HuH-7.5 (cell line): ENCODE data around the gene UMODL1.
A peak's percentile ranks its signal among the peaks of the same experiment; 100 is the strongest.

Source experiments
- DNase-seq: peaks from one replicate; pipeline ENCODE4 v3.0.0; 2011; ENCODE audit warnings: low spot score

Gene UMODL1

DNA sequence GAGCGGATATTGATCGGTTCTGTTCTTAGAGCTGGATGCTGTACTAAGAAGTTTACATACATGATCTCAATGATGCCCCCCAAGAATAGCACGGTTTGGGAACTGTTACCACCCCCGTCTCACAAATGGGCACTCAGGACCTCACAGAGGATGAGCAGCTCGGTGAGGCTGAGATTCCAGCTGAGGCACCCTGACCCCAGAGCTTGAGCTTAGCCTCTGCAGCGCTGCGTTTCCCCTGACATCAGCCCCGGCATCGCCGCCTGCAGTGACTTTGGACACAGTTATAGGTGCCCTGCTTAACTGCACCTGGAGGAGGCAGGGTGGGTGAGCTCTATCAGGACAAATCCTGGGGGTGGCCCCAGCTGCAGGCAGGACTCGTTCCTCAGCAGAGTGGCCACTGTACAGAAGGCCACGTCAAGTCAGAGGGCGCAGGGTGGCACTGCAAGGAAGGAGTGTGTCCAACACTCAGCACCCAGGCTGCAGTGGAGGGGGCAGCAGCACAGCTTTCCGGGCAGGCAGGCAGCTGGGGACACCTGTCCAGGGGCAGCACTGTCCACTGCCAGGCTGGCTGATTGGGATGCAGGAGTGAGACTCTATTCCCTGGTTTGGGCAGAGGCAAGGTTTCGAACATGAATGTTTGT lies 82.0 kb downstream of the UMODL1 start:
- DNase-seq = no peak

GRCh38 chr21:42153746-42154145 lies 82.6 kb downstream of the UMODL1 start:
- no peak for DNase-seq

DNA sequence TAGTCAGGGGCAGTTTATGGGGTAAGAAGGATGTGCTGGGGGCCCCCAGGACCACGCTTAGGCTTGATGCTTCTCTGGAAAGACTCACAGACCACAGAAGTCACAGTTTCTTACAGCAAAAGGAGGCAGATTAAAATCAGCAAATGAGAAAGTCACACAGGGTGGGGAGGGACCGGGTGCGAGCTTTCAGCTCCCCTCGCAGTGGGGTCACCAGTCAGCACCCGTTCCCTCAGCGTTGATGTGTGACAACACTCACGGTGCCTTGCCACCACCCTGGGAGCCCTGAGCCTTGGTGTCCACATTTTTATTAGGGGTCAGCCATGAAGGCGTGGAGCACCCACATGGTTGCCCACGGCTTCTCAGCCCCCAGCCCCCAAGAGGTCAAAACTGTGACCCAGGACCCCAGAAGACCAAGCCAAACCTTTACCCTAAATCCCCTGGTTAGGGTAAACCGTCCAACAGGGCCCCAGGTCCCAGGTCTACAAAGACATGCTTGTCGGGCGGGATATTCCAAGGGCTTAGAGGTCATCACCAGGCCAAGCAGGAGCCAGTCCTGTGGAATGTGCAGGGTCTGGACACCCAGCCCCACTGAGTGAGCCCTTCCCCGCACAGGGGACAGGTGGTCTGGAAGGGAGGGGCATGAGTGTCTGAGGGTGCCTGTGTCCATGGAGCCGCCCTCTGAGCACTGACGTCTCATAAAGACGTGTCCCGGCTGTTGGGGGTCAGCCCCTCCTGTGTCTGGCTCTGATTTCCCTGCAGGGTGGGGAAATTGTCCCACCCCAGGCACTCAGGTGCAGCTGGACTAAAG lies 83.3 kb downstream of the UMODL1 start:
- no peak for DNase-seq

- no peak for DNase-seq
Measured at GRCh38 chr21:42155045-42155855, 84.1 kb downstream of the UMODL1 start.

GRCh38 chr21:42156690-42157605 lies 85.8 kb downstream of the UMODL1 start:
- no peak for DNase-seq

DNA sequence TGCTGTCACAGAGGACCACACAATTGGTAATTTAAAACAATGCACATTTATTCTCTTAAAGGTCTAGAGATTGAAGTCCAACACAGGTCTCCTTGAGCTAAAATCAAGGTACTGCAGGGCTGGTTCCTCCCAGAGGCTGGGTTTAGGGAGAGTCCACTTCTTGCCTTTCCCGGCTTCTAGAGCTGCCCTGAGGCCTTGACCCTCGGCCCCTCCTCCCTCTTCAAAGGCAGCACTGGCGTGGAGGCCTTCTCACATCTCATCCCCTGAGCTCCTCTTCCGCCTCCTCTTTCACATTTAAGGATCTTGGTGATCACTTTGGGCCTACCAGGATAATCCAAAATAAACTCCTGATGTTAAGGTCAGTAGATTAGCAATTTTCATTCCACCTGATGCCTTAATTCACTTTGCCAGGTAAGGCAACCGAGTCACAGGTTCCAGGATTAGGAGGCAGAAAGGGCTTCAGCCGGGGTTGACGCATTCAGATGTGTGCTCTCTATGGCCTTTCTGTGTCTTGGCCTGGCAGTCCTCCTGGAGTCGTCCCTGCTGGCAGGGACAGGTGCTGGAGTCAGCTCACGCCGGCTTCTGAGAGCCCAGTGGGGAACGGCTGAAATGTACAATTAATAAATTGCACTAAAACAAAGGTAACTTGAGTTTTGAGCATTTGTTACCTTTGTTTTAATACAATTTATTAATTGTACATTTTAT lies 86.6 kb downstream of the UMODL1 start:
- DNase-seq = no peak

- no peak for DNase-seq
Measured at GRCh38 chr21:42158846-42159245, 87.7 kb downstream of the UMODL1 start.

GRCh38 chr21:42159560-42160110 lies 88.5 kb downstream of the UMODL1 start:
- no peak for DNase-seq

DNA sequence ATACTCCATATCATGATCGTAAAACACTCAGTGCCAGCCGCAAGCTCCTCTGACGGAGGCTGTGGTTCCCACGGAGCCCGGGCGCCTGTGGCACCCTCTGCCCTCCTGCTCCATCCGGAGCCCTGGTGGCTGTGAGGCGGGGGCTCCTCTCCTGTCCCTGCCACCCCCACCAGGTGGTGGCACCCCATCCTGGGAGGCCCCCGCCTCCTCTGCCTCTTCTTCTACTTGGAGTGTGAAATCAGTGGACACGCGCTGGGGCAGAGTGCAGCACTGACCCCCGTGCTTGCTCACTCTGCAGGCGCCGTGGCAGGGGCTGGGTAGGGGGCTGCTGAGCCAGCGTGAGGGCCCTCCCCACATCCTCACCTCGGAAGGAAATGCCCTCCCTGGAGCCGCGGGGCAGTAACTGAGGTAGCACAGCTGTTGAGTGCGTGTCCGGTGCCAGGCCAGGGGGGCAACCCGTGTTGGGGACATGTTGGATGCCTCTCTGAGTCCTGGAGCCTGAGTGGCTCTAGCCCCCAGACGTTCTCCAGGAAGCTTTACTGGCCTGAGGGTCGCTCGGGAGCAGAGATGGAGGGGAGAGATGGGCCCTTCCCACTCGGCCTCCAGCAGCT lies 89.1 kb downstream of the UMODL1 start:
- DNase-seq = no peak

DNA sequence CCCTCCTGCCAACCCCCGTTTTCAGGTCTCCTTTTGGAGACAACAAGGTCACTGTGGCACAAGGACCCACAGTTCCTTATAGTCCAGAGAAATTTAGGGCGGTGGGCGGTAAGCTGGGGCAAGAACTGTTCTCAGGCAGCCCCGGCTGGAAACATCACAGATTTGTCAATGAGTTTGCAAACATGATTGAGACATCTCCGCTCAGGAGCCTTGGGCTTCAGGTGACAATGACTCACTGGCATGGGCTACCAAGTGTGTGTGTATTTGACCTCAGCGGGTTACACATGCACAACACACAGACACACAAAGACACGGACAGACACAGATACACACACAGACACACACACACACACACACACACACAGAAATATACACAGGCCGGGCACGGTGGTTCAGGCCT lies 89.6 kb downstream of the UMODL1 start:
- DNase-seq = no peak

- no peak for DNase-seq
Measured at GRCh38 chr21:42161401-42161955, 90.4 kb downstream of the UMODL1 start.

DNA sequence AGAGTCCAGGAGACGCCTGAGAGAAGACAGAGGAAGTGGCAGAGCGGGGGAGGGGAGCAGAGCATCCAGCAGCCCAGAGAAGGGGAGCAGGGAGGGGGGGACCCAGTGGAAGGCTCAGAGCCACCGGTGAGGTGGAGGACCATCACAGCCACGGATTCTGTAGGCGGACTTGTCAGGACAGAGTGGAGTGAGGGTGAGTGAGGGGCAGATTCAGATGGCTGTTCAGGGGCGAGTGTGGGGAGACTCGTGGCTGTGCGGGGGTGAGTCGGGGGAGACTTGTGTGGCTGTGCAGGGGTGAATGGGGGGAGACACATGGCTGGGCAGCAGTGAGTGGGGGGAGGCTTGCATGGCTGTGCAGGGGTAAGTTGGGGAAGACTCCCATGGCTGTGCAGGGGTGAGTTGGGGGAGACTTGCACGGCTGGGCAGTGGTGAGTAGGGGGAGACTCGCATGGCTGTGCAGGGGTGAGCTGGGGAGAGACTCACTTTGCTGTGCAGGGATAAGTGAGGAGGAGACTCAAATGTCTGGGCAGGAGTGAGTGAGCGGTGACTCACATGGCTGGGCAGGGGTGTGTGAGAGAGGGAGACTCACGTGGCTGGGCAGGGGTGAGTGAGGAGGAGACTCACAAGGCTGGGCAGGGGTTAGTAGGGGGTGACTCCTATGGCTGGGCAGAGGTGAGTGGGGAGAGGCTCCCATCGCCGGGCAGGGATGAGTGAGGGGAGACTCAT lies 91.0 kb downstream of the UMODL1 start:
- DNase-seq = no peak

DNA sequence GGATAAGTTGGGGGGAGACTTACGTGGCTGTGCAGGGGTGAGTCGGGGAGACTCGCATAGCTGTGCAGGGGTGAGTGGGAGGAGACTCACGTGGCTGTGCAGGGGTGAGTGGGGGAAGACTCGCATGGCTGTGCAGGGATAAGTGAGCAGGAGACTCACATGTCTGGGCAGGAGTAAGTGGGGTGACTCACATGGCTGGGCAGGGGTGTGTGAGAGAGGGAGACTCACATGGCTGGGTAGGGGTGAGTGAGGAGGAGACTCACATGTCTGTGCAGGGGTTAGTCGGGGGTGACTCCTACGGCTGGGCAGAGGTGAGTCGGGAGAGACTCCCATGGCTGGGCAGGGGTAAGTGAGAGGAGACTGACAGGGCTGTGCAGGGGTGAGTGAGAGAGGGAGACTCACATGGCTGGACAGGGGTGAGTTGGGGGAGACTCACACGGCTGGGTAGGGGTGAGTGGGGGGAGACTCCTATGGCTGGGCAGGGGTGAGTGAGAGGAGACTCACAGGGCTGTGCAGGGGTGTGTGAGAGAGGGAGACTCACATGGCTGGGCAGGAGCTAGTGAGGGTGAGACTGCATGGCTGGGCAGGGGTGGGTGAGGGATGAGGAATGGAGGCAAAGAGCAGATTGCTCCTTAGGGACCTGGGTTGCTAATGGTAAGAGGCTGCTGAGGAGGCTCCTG lies 91.9 kb downstream of the UMODL1 start:
- DNase-seq = no peak

GRCh38 chr21:42163511-42163863 lies 92.4 kb downstream of the UMODL1 start:
- DNase-seq = no peak

DNA sequence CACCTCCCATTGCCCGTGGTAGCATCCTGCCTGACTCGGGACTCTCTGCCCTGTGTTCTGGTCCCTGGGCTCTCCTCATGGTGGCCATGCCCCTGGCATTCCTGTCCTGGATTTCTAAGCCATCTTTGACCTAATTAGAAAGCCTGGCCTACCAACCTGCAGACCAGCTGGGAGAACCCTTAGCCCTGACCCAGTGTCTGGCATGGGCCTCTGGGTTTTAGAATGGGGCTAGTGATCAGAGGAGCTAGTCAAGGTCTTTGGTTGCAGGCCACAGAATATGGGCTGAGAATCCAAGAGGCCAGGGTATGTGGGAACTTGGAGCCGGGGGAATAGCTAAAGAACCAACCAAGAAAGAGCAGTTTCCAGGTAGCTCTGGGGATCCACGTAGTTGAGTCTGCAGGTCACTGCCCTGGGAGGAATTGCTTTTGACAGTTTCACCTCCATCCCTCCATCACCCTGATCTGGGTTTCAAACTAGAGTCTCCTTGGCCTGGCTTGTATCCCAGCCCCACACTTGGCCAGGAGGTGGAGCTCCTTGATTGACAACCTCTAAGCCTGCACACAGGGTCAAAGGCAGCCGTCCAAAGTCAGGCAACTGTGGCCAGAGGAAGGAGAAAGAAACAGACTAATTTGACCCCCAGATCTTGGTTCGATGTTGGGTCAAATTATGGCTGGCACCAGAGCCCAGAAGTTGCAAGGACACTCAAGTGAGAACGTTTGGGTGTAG lies 93.1 kb downstream of the UMODL1 start:
- DNase-seq = peak; percentile 65

GRCh38 chr21:42164818-42165217 lies 93.7 kb downstream of the UMODL1 start:
- DNase-seq = no peak

DNA sequence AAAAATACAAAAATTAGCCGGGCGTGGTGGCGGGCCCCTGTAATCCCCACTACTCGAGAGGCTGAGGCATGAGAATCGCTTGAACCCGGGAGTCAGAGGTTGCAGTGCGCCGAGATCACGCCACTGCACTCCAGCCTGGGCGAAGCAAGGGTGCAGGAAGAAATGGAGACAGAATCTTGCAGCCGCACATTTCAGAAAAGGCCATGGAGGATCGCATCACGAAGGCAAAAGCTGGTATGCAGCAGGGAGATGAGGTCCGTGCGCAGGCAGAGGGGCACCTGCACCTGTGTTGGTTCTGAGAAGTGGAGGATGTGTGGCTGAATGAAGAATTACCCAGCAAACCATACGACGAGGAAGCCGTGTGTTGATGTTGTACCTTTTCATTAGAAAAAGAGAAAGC lies 94.8 kb downstream of the UMODL1 start:
- DNase-seq = no peak

DNA sequence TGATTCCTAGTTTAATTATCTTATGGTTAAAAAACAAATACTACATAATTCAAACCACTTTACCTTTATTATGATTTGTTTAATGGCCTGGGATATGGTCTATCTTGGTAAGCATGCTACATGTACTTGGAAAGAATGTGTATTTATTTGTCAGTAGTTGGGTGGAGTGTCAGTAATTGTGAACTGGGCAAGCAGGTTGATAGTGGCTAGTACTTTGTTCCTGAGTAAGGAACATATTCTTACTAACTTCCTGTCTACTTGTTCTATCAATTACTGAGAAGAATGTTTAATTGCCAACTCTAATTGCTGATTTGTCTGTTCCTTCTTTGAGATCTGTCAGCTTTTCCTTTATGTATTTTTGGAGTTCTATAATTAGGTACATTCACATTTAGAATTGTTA lies 98.6 kb downstream of the UMODL1 start:
- no peak for DNase-seq
